Measurements from ENCODE around the gene NACC1. TPM values are rescaled to one million over a fixed set of nuclear protein-coding genes. Genes with fewer than 3 reads are reported as not detected.

NACC1 gene
- total RNA-seq, 1 experiment from 2014 or later = 237 TPM

GRCh38 chr19:13127051-13127450 is 9.0 kb downstream of the NACC1 start:
- Mint-ChIP-seq H3K4me3 (no peak overlapping the region), H3K9me3 (no peaks in the 10 kb centered on the region), H3K4me1 (peaks cover 14% of the 10 kb centered on the region), H3K27ac (no peak overlapping the region), H3K36me3 (no peaks in the 10 kb centered on the region; the same call in none of the 2 replicates), H3K27me3 (ENCODE audit: low read depth) (no peaks in the 10 kb centered on the region)
- ChIA-PET POLR2A (interaction anchor here (0.6 kb wide), 1 partner anchor 69 kb away, joined by 3 read pairs; no protein-coding TSS in a partner anchor), CTCF (interaction anchor here (0.6 to 1.7 kb wide), 6 partner anchors 26 to 302 kb away, joined by 3 to 5 read pairs (median 4); no protein-coding TSS in a partner anchor)
- ATAC-seq (no peak), DNase-seq (ENCODE audit: low spot score) (no peak)
- TF ChIP-seq ZNF416 (CRISPR knock-in tag; IDR thresholded peaks at IDR 0.05) (no peak), FOXP1 (CRISPR knock-in tag; IDR thresholded peaks at IDR 0.05; ENCODE audit: borderline replicate concordance) (no peak), NFATC4 (CRISPR knock-in tag; IDR thresholded peaks at IDR 0.05) (no peak), CBFB (CRISPR knock-in tag; IDR thresholded peaks at IDR 0.05; ENCODE audit: low read depth) (no peak), FOXK1 (CRISPR knock-in tag; IDR thresholded peaks at IDR 0.05) (no peak), TCF7 (CRISPR knock-in tag; IDR thresholded peaks at IDR 0.05; ENCODE audit: low read depth) (no peak), NFE2L1 (CRISPR knock-in tag; IDR thresholded peaks at IDR 0.05) (no peak), ZSCAN18 (CRISPR knock-in tag; IDR thresholded peaks at IDR 0.05) (no peak), ZNF425 (CRISPR knock-in tag; conservative IDR thresholded peaks at IDR 0.05) (no peak)
- TF ChIP-seq, protein P1, sequence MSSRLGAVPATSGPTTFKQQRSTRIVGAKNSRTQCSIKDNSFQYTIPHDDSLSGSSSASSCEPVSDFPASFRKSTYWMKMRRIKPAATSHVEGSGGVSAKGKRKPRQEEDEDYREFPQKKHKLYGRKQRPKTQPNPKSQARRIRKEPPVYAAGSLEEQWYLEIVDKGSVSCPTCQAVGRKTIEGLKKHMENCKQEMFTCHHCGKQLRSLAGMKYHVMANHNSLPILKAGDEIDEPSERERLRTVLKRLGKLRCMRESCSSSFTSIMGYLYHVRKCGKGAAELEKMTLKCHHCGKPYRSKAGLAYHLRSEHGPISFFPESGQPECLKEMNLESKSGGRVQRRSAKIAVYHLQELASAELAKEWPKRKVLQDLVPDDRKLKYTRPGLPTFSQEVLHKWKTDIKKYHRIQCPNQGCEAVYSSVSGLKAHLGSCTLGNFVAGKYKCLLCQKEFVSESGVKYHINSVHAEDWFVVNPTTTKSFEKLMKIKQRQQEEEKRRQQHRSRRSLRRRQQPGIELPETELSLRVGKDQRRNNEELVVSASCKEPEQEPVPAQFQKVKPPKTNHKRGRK (CRISPR knock-in tag; IDR thresholded peaks at IDR 0.05; ENCODE audit: borderline replicate concordance) = no peak
- TF ChIP-seq, protein P2, sequence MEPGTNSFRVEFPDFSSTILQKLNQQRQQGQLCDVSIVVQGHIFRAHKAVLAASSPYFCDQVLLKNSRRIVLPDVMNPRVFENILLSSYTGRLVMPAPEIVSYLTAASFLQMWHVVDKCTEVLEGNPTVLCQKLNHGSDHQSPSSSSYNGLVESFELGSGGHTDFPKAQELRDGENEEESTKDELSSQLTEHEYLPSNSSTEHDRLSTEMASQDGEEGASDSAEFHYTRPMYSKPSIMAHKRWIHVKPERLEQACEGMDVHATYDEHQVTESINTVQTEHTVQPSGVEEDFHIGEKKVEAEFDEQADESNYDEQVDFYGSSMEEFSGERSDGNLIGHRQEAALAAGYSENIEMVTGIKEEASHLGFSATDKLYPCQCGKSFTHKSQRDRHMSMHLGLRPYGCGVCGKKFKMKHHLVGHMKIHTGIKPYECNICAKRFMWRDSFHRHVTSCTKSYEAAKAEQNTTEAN (CRISPR knock-in tag; IDR thresholded peaks at IDR 0.05) = no peak
- TF ChIP-seq, protein P3, sequence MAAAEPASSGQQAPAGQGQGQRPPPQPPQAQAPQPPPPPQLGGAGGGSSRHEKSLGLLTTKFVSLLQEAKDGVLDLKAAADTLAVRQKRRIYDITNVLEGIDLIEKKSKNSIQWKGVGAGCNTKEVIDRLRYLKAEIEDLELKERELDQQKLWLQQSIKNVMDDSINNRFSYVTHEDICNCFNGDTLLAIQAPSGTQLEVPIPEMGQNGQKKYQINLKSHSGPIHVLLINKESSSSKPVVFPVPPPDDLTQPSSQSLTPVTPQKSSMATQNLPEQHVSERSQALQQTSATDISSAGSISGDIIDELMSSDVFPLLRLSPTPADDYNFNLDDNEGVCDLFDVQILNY (CRISPR knock-in tag; IDR thresholded peaks at IDR 0.05) = no peak
- TF ChIP-seq, protein P4, sequence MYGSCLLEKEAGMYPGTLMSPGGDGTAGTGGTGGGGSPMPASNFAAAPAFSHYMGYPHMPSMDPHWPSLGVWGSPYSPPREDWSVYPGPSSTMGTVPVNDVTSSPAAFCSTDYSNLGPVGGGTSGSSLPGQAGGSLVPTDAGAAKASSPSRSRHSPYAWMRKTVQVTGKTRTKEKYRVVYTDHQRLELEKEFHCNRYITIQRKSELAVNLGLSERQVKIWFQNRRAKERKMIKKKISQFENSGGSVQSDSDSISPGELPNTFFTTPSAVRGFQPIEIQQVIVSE (CRISPR knock-in tag; IDR thresholded peaks at IDR 0.05; ENCODE audit: borderline replicate concordance) = no peak
- TF ChIP-seq, protein P5, sequence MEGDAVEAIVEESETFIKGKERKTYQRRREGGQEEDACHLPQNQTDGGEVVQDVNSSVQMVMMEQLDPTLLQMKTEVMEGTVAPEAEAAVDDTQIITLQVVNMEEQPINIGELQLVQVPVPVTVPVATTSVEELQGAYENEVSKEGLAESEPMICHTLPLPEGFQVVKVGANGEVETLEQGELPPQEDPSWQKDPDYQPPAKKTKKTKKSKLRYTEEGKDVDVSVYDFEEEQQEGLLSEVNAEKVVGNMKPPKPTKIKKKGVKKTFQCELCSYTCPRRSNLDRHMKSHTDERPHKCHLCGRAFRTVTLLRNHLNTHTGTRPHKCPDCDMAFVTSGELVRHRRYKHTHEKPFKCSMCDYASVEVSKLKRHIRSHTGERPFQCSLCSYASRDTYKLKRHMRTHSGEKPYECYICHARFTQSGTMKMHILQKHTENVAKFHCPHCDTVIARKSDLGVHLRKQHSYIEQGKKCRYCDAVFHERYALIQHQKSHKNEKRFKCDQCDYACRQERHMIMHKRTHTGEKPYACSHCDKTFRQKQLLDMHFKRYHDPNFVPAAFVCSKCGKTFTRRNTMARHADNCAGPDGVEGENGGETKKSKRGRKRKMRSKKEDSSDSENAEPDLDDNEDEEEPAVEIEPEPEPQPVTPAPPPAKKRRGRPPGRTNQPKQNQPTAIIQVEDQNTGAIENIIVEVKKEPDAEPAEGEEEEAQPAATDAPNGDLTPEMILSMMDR (IDR thresholded peaks at IDR 0.05) = no peak
- TF ChIP-seq, protein P6, sequence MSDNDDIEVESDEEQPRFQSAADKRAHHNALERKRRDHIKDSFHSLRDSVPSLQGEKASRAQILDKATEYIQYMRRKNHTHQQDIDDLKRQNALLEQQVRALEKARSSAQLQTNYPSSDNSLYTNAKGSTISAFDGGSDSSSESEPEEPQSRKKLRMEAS (CRISPR knock-in tag; IDR thresholded peaks at IDR 0.05) = no peak
- TF ChIP-seq, protein P7, sequence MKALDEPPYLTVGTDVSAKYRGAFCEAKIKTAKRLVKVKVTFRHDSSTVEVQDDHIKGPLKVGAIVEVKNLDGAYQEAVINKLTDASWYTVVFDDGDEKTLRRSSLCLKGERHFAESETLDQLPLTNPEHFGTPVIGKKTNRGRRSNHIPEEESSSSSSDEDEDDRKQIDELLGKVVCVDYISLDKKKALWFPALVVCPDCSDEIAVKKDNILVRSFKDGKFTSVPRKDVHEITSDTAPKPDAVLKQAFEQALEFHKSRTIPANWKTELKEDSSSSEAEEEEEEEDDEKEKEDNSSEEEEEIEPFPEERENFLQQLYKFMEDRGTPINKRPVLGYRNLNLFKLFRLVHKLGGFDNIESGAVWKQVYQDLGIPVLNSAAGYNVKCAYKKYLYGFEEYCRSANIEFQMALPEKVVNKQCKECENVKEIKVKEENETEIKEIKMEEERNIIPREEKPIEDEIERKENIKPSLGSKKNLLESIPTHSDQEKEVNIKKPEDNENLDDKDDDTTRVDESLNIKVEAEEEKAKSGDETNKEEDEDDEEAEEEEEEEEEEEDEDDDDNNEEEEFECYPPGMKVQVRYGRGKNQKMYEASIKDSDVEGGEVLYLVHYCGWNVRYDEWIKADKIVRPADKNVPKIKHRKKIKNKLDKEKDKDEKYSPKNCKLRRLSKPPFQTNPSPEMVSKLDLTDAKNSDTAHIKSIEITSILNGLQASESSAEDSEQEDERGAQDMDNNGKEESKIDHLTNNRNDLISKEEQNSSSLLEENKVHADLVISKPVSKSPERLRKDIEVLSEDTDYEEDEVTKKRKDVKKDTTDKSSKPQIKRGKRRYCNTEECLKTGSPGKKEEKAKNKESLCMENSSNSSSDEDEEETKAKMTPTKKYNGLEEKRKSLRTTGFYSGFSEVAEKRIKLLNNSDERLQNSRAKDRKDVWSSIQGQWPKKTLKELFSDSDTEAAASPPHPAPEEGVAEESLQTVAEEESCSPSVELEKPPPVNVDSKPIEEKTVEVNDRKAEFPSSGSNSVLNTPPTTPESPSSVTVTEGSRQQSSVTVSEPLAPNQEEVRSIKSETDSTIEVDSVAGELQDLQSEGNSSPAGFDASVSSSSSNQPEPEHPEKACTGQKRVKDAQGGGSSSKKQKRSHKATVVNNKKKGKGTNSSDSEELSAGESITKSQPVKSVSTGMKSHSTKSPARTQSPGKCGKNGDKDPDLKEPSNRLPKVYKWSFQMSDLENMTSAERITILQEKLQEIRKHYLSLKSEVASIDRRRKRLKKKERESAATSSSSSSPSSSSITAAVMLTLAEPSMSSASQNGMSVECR (CRISPR knock-in tag; IDR thresholded peaks at IDR 0.05; ENCODE audit: borderline replicate concordance) = no peak
